Astrocyte of the spinal cord (primary cell): Measurements from ENCODE around the gene CDKAL1.
"Not testable (repeated sequence)": the region's sequence is repeated elsewhere in the genome, so short reads cannot be mapped to it uniquely, and the experiment has no call there.

Experiments
- DNase-seq: peaks from one replicate; pipeline ENCODE4 v3.0.0; 2011; ENCODE audit warnings: low read depth, low spot score
- H3K4me3 ChIP-seq: 2 replicates; pipeline ENCODE4 v1.5.1; 2011; ENCODE audit warnings: low read depth, mild to moderate bottlenecking, low read length, moderate library complexity
- in situ Hi-C: cut with HindIII; loops from 2 replicates; pipeline ENCODE4 v1.10.0; 2017; ENCODE audit warnings: low sequenced_read_pairs
- TF ChIP-seq, protein P1 (sequence below): IDR thresholded peaks from 2 replicates; pipeline ENCODE4 v1.5.1; 2012; ENCODE audit warnings: low read depth, mild to moderate bottlenecking, low read length, inconsistent platforms

CDKAL1 gene

DNA sequence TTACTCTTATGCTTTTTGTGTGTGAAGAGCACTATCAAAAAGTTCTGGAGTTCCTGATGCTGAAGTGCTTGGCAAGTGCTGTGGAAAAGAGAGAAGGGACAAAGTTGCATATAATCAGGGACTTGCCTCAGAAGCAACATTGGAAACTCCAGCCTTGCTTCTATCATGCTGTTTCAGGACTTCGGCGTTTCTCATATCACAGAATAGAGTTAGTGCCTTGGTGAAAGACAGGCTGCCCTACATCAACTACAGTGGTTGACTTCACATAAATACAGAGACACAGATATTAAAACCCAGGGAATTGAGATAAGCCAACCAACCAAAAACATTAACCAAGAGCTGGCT, 36.2 kb upstream of the CDKAL1 start:
- no peak for DNase-seq
- TF ChIP-seq, protein P1, sequence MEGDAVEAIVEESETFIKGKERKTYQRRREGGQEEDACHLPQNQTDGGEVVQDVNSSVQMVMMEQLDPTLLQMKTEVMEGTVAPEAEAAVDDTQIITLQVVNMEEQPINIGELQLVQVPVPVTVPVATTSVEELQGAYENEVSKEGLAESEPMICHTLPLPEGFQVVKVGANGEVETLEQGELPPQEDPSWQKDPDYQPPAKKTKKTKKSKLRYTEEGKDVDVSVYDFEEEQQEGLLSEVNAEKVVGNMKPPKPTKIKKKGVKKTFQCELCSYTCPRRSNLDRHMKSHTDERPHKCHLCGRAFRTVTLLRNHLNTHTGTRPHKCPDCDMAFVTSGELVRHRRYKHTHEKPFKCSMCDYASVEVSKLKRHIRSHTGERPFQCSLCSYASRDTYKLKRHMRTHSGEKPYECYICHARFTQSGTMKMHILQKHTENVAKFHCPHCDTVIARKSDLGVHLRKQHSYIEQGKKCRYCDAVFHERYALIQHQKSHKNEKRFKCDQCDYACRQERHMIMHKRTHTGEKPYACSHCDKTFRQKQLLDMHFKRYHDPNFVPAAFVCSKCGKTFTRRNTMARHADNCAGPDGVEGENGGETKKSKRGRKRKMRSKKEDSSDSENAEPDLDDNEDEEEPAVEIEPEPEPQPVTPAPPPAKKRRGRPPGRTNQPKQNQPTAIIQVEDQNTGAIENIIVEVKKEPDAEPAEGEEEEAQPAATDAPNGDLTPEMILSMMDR = no peak
- in situ Hi-C loops = no loop called here
- no peak overlapping the region for H3K4me3 ChIP-seq

DNA sequence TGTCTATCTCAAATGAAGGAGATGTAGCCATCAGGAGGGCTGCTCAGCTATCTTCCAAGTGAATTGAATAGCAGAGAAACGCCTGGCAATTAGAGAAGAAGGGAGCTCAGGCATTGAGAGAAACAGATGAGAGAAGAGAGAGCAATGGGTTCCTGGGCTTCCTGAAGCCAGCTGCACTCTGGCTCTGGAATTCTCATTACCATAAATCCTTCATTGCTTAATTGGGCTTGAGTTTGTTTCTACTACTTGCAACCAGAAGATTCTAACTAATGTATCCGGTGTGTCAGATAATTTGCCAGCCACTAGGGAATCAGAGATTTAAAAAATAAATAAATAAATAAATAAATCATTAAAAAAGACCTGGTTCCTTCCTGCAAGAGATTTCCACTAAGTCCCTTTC, 25.0 kb upstream of the CDKAL1 start:
- no peak for DNase-seq
- TF ChIP-seq, protein P1 = no peak
- no peak overlapping the region for H3K4me3 ChIP-seq
- in situ Hi-C loops = no loop called here

DNA sequence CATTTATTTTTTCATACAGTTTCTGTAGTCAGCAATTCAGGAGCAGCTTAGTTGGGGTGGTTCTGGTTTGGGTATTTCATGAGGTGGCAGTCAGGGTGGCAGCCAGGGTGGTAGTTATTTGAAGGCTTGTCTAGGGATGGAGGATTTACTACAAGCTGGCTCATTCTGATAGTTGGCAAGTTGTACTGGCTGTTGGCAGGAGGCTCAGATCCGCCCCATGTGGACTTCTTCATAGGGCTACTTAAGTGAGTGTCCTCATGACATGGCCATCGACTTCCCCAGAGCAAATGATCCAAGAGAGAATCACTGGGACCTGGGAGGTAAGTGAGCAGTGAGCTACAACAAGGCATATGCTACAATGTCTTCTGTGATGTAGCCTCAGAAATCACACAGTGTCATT, 22.4 kb upstream of the CDKAL1 start:
- no peak for DNase-seq
- TF ChIP-seq, protein P1 = no peak
- in situ Hi-C loops = no loop called here

DNA sequence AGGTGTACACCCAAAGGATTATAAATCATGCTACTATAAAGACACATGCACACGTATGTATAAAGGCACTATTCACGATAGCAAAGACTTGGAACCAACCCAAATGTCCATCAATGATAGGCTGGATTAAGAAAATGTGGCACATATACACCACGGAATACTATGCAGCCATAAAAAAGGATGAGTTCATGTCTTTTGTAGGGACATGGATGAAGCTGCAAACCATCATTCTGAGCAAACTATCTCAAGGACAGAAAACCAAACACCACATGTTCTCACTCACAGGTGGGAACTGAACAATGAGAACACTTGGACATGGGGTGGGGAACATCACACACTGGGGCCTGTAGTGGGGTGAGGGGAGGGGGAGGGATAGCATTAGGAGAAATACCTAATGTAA, 9.0 kb upstream of the CDKAL1 start:
- DNase-seq, in situ Hi-C loops, H3K4me3 ChIP-seq: not testable (repeated sequence)

More for the DNA sequence above, 22.4 kb upstream of the CDKAL1 start:
- H3K4me3 ChIP-seq = no peak overlapping the region

DNA sequence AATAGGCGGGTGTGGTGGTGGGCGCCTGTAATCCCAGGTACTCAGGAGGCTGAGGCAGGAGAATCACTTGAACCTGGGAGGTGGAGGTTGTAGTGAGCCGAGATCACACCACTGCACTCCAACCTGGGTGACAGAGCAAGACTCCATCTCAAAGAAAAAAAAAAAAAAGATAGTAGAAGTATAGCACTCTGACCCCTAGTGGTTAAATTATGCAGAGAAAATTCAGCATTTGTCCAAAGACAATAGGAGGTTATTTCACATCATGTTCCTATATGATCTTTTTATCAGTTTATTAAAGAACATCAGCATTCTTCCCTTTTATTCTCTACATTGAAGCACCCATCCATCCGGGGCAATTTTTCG, 5.2 kb upstream of the CDKAL1 start:
- DNase-seq = peak; percentile 36
- TF ChIP-seq, protein P1 = peak; percentile 39
- in situ Hi-C loops, H3K4me3 ChIP-seq: not testable (repeated sequence)

DNA sequence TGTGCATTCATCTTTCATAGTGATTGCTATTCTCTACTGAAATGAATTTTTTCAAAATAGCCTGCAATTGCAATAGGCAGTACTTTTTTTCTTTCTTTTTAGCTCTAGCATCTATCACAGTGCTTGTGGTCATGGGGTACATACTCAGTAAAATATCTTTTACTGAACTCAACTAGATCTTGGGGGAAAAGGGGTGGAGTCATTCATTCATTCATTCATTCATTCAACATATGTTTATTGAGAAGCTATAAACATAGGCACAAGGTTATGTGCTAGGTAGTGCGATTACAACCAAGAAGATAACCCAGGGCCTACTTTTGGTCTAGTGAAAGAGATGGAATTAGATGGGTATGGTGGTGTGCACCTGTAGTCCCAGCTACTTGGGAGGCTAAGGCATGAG, 1.4 kb upstream of the CDKAL1 start:
- no peak for DNase-seq
- in situ Hi-C loops = no loop called here
- H3K4me3 ChIP-seq = no peak overlapping the region
- TF ChIP-seq, protein P1 = no peak

DNA sequence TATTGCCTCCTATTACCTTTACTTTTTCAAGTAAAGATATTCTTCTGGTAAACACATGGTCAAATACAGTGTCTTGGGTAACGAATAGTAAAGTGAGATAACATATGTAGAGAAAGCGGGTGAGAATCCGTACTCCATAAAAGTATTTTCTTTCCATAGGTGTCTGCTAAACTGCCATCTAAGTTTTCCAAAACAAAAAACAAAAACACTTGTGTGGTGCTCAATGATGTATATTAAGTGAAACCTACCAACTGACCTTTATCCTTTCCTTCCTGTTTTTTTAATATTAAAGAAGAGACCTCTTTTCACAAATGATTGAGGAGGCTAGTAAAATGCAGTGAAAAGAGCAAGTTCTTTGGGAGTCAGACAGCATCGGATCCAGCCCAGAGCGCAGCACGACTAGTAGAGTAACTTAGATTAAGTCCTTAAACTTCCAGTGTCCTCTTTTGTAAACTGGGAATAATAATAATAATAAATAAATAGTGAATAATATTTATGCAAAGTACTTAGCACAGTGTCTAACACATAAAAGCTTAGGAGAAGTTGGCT, 437 bp upstream of the CDKAL1 start:
- TF ChIP-seq, protein P1 = no peak
- no peak for DNase-seq
- H3K4me3 ChIP-seq = peak overlapping the region; percentile 71
- in situ Hi-C loops = no loop called here
